GM19035 (cell line): ENCODE data around the gene ITGA1.

Source experiments
- ATAC-seq: cut with Tn5 transposase; IDR thresholded peaks from one replicate; pipeline ENCODE4 v1.9.1; 2021; ENCODE audit not compliant: unreplicated experiment

The ITGA1 gene

DNA sequence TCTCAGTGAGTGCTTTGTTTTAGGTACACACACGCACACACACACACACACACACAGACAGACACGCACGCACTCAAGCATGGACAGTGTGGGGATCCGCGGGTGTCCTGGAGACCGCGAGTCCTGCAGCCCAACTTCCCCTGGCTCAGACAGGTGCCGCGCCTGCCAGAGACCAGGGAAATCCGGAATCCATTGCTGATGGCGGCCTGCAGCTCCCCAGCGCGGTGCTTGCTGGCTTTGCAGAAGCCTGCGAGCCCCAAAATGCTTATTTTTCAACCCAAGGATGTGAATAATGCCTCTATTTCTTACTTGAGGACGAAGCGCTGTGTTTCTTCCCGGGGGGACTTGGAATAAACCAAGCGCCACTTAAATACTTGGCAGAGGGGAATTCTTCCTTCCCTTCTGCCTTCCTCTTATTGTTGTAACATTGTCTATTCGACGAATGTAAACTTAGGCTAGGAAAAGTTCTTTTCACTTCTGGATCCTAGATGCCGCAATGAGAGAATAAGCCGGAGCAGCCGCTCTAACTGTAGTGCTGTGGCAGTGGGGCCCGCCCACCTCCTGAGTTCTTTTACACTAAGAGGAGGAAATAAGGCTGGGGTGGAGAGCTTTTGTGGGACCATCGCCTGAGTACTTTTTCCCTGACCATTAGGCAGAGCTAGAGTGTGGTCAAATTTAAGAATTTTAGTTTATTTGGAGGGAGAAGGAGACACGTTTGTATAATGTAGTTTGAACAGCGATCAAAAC is 202.2 kb downstream of the ITGA1 start:
- peak; percentile 18 for ATAC-seq

DNA sequence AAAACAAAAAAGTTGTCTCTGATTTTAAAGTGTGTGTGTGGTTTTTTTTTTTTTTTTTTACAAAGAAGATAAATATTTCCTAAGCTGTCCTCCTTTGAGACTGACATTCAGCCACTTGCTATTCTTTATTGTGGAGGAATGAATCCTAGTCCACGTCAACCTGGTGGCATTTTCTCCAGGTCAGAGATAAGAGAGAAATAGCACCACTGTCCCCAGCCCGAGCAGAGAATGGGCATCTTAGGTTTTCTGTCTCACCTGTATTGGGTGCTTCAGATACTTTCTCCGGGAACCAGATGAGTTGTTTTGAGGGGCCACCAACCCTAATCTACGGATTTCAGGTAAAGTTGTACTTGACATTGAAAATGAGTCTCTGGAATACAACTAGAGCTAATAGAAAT is 202.8 kb downstream of the ITGA1 start:
- no peak for ATAC-seq

DNA sequence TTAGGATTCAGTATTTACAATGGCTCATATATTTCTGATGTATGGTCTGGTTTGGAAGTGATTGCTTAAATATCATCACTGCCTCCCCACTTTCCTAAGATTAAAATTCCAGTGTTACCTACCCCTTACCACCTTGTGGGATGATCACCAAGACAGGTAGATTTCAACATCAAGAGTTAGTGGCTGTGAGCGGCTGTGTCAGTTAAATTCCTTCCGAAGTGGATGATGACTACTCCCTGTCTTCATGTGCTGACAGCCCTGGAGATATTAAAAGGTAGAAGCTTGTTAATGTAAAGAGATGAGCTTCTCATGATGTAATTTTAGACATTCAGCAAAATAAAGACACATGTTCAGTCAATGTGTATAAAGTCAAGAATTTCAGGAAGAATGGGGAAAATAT is 205.7 kb downstream of the ITGA1 start:
- ATAC-seq = no peak

DNA sequence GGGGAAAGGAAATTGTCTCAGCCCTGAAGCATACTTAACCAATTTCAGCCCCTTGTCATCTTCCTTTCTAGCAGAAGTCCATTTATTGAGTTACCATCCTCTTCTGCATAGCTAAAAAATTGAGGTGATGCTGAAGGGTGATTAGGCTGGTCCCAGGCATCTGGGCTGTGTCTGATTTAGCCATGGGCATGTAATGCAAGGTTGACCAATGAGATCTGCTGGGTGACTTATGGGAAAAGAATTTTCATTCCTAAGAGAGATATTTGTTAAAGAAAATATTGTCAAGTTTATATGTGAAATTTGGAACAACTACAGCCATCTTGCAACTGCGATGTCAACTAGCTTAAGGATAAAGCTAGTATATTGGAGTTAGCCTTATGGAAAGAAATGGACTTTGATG is 206.6 kb downstream of the ITGA1 start:
- no peak for ATAC-seq

DNA sequence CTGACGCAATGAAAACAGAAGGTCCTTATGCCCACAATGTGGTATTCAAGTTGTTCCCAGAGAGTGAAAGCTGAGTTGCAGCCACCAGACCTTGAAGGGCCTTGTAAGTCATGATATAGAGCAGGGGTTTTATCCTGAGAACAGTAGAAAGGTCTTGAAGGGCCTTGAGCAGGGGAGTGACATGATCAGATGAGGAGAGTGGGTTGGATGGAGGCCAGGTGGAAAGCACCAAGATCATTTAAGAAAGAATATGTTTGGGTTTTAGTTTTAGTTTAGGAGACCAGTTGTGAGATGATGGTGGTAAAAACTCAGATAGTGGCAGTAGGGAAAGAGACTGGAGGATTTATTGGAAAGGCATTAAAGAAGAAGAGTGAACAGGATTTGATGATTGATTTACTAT is 207.4 kb downstream of the ITGA1 start:
- no peak for ATAC-seq

DNA sequence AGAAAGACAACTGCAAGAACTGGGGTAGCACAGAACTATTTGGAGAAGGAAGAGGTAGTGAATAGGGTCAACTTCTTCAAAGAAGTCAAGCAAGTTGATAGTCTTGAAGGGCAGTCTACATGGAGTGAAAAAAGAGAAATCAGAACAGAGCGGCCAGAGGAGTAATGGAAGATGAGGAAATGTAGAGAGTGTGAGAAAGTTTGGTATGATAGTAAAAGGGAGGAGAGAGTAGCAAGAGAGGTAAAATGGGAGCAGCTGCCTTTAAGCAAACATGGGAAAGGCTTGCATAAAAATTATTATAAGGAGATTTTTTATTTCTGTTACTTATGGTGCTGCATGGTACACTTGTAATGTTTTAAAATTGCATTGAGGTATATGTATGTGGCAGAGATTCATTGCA is 208.2 kb downstream of the ITGA1 start:
- no peak for ATAC-seq

DNA sequence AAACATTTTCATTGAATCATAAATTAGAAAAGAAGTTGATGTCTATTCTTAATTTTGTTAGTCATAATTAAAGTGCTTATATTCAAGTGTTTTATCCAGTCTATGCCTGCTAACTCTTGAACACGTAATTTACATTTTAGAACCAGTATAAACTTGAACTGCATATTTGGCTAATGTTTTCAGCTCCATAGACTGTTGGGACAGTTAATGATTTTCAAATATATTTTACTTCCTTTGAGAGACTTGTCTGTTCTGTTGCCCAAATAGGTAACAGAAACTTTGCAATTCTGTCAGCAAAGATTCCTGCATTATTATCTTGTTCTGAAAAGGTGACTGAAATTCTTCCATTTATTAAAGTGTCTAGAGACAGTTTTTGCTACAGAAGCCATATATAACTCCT is 209.3 kb downstream of the ITGA1 start:
- ATAC-seq = no peak

DNA sequence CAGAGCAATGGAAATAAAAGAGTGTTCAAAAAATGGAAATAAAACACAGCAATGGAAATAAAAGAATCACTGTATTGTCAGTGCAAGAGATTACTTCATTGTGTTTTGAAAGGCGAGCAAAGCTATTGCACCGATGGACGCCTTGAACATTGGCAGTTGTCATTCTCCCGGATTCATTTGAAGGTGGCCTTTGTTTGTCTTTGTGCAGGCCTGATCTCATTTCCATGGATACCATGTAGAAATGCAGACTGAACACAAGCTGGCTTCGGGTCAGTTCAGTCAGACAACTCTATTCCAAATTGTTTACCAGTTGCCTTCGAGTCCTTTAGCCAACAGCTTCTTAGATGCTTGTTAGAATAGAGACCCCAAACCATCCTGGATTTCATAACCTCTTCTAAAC is 209.7 kb downstream of the ITGA1 start:
- ATAC-seq = no peak

DNA sequence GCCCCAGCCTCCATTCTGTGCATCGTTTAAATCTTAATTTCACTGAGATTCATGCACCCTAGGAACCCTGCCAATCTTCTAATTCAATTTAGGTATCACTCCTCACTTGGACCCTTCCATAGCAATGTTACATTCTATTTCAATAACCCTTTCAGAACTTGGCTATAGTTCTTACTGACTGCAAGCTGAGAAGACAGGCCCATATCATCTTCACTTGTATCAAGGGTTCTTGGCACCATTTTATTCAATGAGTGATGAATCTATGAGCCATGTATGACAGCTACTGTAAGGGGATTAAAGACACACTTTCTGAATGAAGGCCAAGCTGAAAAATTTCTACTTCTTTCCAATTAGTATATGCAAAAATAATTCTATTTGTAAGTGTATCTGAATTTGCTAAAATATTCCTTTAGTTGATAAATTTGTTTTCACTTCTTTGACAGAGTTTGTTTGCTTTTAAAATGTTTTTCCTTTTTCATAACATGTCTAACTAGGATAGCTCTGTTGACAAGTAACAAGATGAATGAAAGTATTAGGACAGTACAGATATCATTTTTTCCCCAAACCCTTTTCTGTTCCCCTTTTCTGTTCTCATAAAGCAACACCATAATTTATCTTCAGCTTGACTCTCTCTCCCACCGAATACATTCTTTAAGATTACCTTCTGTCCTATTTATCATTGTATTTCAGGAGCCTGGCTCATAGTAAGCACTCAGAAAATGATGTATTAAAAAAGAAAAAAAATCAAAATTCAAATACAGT is 211.0 kb downstream of the ITGA1 start:
- no peak for ATAC-seq

DNA sequence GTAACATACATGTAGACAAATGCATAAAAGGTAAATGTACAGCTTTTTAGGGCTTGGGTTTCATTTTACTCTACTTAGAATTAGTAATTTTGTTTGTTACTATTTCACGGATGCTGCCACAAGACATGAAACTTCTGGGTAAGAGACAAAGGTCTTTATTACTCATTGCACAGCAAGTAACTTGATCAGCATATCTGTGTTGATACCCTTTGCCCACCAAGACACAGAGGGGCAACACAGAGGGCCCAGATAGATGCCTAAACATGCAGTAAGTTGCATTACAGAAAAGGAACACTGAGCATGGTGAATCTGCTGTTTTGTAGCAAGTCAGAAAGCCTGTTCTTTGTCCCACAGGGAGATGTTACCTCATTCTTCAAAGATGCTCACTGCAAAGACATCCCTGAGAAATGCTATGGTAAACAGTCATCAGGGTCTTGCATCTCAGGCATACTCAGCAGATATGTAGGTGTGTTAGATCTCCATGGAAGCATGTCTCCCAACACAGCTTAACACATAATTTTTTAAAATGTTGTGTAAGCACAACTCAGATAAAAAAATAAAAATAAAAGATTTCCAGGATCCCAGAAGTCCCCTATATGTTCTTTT is 211.7 kb downstream of the ITGA1 start:
- no peak for ATAC-seq

DNA sequence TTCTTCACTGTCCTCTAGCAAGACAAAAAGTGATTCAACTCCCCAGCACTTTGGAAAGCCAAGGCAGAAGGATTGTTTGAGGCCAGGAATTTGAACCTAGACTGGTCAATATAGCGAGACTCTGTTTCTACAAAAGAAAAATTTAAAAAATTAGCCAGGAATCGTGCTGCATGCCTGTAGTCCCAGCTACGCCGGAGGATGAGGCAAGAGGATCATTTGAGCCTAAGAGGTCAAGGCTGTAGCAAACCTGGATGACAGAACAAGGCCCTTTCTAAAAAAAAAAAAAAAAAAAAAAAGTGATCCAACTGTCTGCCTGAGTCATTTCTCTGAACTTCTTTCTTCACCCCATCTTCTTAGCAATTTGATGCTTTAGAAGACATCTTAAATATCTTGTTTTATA is 213.8 kb downstream of the ITGA1 start:
- no peak for ATAC-seq

DNA sequence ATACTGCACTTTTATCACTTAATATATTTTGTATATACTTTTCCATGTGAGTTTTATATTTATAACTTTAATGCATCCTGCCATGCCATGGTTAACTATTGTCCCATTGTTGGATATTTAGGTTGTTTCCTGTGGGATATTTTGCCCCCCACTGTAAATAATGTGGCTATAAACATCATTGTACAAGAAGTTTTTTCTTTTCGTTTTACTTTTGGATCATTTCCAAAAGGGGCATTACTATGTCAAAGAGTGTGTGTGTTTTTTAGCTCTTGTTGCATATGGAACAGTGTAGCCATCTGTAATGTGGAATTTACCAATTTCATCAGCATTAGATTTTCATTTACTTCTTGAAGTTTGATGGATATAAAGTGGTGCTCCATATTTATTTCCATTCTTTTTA is 214.8 kb downstream of the ITGA1 start:
- ATAC-seq = no peak

DNA sequence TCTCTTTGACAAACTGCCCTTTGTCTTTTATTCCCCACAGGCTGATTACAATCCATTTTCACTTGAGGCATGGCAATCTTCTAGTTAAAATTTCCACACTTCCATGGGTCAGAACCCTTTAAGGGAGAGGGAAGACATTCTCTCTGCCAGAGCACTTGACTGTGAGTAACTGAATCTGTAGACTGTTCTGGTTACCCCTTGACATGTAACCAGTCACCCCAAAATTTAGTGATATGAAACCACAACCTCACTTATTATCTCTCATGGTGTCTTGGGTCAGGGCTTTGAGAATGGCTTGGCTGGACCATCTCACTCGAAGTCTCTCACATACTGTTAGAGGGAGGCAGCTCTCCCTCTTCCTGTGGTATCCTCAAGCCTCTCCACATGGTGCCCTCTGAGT is 215.4 kb downstream of the ITGA1 start:
- no peak for ATAC-seq

DNA sequence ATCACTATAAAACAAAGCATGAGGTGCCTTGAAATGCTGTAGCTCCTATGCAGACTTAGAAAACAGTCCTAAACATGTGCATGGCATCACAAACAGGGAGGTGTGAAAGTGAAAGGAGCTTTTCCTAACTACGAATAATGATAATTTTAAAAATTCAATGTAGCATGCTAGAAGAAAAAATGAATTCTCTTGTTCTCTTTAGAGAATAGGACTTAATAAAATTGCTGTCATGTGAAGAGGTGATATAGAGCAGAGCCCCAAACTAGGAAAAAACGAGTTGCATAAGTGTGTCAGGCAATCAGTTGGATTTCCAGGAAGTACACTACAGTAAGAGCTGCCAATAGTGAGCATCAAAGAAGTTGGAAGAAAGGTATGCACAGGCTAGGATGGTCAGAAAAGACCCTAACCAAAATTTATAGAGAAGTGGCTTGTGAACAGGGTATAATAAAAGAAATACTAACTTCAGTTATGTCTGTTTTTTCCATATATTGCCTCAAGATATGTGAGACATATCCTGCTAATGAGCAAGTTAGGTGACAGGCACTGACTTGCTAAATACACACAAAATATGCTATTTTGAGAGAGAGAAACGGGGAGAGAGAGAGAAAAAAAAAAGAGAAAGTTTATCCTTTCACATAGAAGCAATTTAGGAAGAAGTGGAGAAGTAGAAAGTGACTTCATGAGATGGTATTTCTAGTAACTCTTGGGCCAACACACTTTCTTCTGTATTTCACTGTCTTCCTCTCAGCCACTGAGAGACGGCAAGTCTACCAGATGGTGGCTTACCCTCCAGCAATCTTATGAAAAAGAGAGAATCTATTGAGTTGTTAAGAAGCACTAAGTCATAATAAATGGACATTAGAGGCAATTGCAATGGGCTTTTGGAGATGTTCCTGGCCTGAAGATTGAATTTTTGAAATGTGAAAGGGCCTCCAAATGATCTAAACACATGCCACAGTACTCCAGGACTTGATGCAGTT is 219.5 kb downstream of the ITGA1 start:
- no peak for ATAC-seq

DNA sequence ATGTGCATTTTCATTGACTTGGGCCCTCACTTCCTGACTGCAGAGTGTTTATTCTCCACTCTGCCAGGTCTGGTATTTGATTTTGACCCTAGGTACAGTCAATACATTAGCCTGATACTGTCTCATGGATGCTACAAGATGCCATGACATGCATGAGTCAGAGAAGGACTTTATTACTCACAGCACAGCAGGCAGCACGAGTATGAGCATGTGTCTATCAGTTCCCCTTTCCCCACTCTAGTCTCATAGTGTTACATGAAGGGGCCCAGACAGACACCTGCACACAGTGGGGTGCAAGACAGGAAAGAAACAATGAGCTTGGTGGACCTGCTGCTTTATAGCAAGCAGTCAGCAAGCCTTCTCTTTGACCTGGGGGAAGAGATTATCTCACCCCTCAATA is 221.0 kb downstream of the ITGA1 start:
- peak; percentile 96 for ATAC-seq
